ENCODE results near the gene MOXD1. TPM values are rescaled to one million over a fixed set of nuclear protein-coding genes. Genes with fewer than 3 reads are reported as not detected.

Gene MOXD1
- polyA plus RNA-seq, 1 of the 3 experiments (the other 2 are of a cell fraction) = 252 TPM

GRCh38 chr6:132280436-132280835 lies 120.8 kb downstream of the MOXD1 start:
- no peaks in the 10 kb centered on the region for H4K20me1 ChIP-seq (ENCODE audit: insufficient read depth)
- H3K4me3 ChIP-seq (ENCODE audit: low read depth in 2 of 2, low read length in 1 of 2) = no peak overlapping the region
- no peaks in the 10 kb centered on the region; a peak in 1 of 4 replicates for H3K4me1 ChIP-seq (ENCODE audit: control insufficient read depth in 1 of 2, insufficient read depth in 2 of 2, low read depth in 1 of 2, low read length in 1 of 2)
- TF ChIP-seq GABPA (IDR thresholded peaks at IDR 0.05; ENCODE audit: low read depth) (no peak), NRF1 (IDR thresholded peaks at IDR 0.05; ENCODE audit: low read depth, low read length) (no peak), ELF1 (IDR thresholded peaks at IDR 0.05) (no peak), TEAD4 (IDR thresholded peaks at IDR 0.05; ENCODE audit: borderline replicate concordance, insufficient read depth) (no peak)
- CTCF ChIA-PET = interaction anchor here (0.6 to 4.4 kb wide), 83 partner anchors 9 to 1690 kb away, joined by 3 to 212 read pairs (median 5); partner anchors contain the start of genes STX7, TAAR8 and TAAR9
- H3K27ac ChIP-seq (ENCODE audit: low read depth in 2 of 2, low read length in 1 of 2) = no peak overlapping the region
- POLR2A ChIA-PET = no interaction called here
- H3K27me3 ChIP-seq (ENCODE audit: insufficient read depth) = peaks cover 4% of the 10 kb centered on the region
- peaks cover 5% of the 10 kb centered on the region for H3K9me3 ChIP-seq
- WGBS (ENCODE audit: low lambda C conversion rate) = 80% methylated on average over 8 of the region's 8 CpGs
- no peaks in the 10 kb centered on the region for H3K79me2 ChIP-seq (ENCODE audit: insufficient read depth)
- H3K4me2 ChIP-seq = no peak overlapping the region
- DNase-seq = no peak
- no peaks in the 10 kb centered on the region for H3K36me3 ChIP-seq (replicated peaks in 1 of 2; ENCODE audit: control insufficient read depth in 1 of 2, insufficient read depth in 2 of 2, low read length in 1 of 2)
- no peak overlapping the region for H2AFZ ChIP-seq (ENCODE audit: low read depth)
- no peak overlapping the region for H3K9ac ChIP-seq
- no peaks in the 10 kb centered on the region for H3K9me2 ChIP-seq
- H3F3A ChIP-seq (replicated peaks; ENCODE audit: insufficient read depth) = no peaks in the 10 kb centered on the region

GRCh38 chr6:132279592-132280139 lies 121.6 kb downstream of the MOXD1 start:
- Histone ChIP-seq H3K4me1 (ENCODE audit: control insufficient read depth in 1 of 2, insufficient read depth in 2 of 2, low read depth in 1 of 2, low read length in 1 of 2) (no peaks in the 10 kb centered on the region; a peak in 1 of 4 replicates), H3F3A (replicated peaks; ENCODE audit: insufficient read depth) (no peaks in the 10 kb centered on the region), H3K79me2 (ENCODE audit: insufficient read depth) (no peaks in the 10 kb centered on the region), H3K9me2 (no peaks in the 10 kb centered on the region), H3K9ac (peak overlapping the region; percentile 4; the same call in 1 of the 2 replicates), H3K27me3 (ENCODE audit: insufficient read depth) (peaks cover 4% of the 10 kb centered on the region), H3K4me2 (peak overlapping the region; percentile 72), H2AFZ (ENCODE audit: low read depth) (peak overlapping the region; percentile 93), H3K4me3 (ENCODE audit: low read depth in 2 of 2, low read length in 1 of 2) (peak overlapping the region; percentile 49 to 78), H4K20me1 (ENCODE audit: insufficient read depth) (no peaks in the 10 kb centered on the region), H3K9me3 (peaks cover 5% of the 10 kb centered on the region), H3K27ac (ENCODE audit: low read depth in 2 of 2, low read length in 1 of 2) (no peak overlapping the region), H3K36me3 (replicated peaks in 1 of 2; ENCODE audit: control insufficient read depth in 1 of 2, insufficient read depth in 2 of 2, low read length in 1 of 2) (no peaks in the 10 kb centered on the region)
- TF ChIP-seq GATA2 (CRISPR knock-in tag; IDR thresholded peaks at IDR 0.05) (no peak), PBX3 (IDR thresholded peaks at IDR 0.05) (no peak), RAD21 (IDR thresholded peaks at IDR 0.05; ENCODE audit: low read length) (peak; percentile 69), SMC3 (IDR thresholded peaks at IDR 0.05; ENCODE audit: low read depth, low read length) (peak; percentile 59), RCOR1 (IDR thresholded peaks at IDR 0.05; ENCODE audit: low read length) (no peak), ZBTB33 (IDR thresholded peaks at IDR 0.05; ENCODE audit: borderline replicate concordance, low read depth) (no peak), RXRA (IDR thresholded peaks at IDR 0.05; ENCODE audit: borderline replicate concordance, low read depth) (0 out of 2 replicates have a peak, but pooled peaks have one; percentile 11)
- TF ChIP-seq, protein P1, sequence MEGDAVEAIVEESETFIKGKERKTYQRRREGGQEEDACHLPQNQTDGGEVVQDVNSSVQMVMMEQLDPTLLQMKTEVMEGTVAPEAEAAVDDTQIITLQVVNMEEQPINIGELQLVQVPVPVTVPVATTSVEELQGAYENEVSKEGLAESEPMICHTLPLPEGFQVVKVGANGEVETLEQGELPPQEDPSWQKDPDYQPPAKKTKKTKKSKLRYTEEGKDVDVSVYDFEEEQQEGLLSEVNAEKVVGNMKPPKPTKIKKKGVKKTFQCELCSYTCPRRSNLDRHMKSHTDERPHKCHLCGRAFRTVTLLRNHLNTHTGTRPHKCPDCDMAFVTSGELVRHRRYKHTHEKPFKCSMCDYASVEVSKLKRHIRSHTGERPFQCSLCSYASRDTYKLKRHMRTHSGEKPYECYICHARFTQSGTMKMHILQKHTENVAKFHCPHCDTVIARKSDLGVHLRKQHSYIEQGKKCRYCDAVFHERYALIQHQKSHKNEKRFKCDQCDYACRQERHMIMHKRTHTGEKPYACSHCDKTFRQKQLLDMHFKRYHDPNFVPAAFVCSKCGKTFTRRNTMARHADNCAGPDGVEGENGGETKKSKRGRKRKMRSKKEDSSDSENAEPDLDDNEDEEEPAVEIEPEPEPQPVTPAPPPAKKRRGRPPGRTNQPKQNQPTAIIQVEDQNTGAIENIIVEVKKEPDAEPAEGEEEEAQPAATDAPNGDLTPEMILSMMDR (IDR thresholded peaks at IDR 0.05) = peak; percentile 98
- ChIA-PET CTCF (interaction anchor here (0.6 to 4.4 kb wide), 89 partner anchors 8 to 1838 kb away, joined by 3 to 212 read pairs (median 5); partner anchors contain the start of genes STX7, TAAR8 and TAAR9), POLR2A (no interaction called here)
- WGBS (ENCODE audit: low lambda C conversion rate) = 0% methylated on average over 12 of the region's 12 CpGs
- peak; percentile 43 for DNase-seq

All from SK-N-SH (cell line).